KMS-11 (cell line): Measurements from ENCODE around the gene CAVIN1.

Experiments used
- H2AFZ ChIP-seq: fragments of 200-600 bp; sonication (generic); 2 replicates; pipeline ENCODE4 v1.6.1; 2016; ENCODE audit warnings: antibody characterized with exemption, mixed run types, low read depth
- H3K27ac ChIP-seq: fragments of 200-600 bp; sonication (generic); 2 replicates; pipeline ENCODE4 v1.6.1; 2016; ENCODE audit warnings: mild to moderate bottlenecking, mixed run types
- H3K27me3 ChIP-seq: fragments of 200-600 bp; sonication (generic); 2 replicates; pipeline ENCODE4 v1.6.1; 2017; ENCODE audit warnings: mild to moderate bottlenecking, low read depth, mixed run types, moderate library complexity; ENCODE audit not compliant: insufficient read depth
- H3K36me3 ChIP-seq: fragments of 200-600 bp; sonication (generic); 2 replicates; pipeline ENCODE4 v1.6.1; 2017; ENCODE audit warnings: mild to moderate bottlenecking, mixed run types; ENCODE audit not compliant: insufficient read depth
- H3K4me1 ChIP-seq: fragments of 200-600 bp; sonication (generic); 2 replicates; pipeline ENCODE4 v1.6.1; 2016; ENCODE audit warnings: mild to moderate bottlenecking, low read depth, mixed run types; ENCODE audit not compliant: poor library complexity, severe bottlenecking
- H3K4me2 ChIP-seq: fragments of 200-600 bp; sonication (generic); 2 replicates; pipeline ENCODE4 v1.7.0; 2016; ENCODE audit warnings: mild to moderate bottlenecking, mixed run types
- H3K4me3 ChIP-seq: fragments of 200-600 bp; sonication (generic); IDR thresholded peaks from 2 replicates; pipeline ENCODE4 v1.6.1; 2017; ENCODE audit warnings: low read depth, low read length, mixed read lengths; ENCODE audit not compliant: insufficient read depth
- H3K79me2 ChIP-seq: fragments of 200-600 bp; sonication (generic); 2 replicates; pipeline ENCODE4 v1.6.1; 2016; ENCODE audit warnings: low read depth, mixed run types; ENCODE audit not compliant: insufficient read depth
- H3K9ac ChIP-seq: fragments of 200-600 bp; sonication (generic); 2 replicates; pipeline ENCODE4 v1.6.1; 2016; ENCODE audit warnings: mild to moderate bottlenecking, mixed run types
- H4K20me1 ChIP-seq: fragments of 200-600 bp; sonication (generic); 2 replicates; pipeline ENCODE4 v1.6.1; 2016; ENCODE audit warnings: mild to moderate bottlenecking, mixed run types; ENCODE audit not compliant: insufficient read depth
- TF ChIP-seq, protein P1 (sequence below): fragments of 200-600 bp; sonication (generic); conservative IDR thresholded peaks from 2 replicates; pipeline ENCODE4 v1.6.1; 2017; ENCODE audit warnings: low read depth, mild to moderate bottlenecking, antibody characterized with exemption, low read length, moderate library complexity, mixed read lengths

Gene CAVIN1

GRCh38 chr17:42408061-42408460 is 15.0 kb downstream of the CAVIN1 start:
- TF ChIP-seq, protein P1, sequence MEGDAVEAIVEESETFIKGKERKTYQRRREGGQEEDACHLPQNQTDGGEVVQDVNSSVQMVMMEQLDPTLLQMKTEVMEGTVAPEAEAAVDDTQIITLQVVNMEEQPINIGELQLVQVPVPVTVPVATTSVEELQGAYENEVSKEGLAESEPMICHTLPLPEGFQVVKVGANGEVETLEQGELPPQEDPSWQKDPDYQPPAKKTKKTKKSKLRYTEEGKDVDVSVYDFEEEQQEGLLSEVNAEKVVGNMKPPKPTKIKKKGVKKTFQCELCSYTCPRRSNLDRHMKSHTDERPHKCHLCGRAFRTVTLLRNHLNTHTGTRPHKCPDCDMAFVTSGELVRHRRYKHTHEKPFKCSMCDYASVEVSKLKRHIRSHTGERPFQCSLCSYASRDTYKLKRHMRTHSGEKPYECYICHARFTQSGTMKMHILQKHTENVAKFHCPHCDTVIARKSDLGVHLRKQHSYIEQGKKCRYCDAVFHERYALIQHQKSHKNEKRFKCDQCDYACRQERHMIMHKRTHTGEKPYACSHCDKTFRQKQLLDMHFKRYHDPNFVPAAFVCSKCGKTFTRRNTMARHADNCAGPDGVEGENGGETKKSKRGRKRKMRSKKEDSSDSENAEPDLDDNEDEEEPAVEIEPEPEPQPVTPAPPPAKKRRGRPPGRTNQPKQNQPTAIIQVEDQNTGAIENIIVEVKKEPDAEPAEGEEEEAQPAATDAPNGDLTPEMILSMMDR: no peak
- H3K36me3 ChIP-seq: no peaks in the 10 kb centered on the region
- no peaks in the 10 kb centered on the region for H3K79me2 ChIP-seq
- no peak overlapping the region for H3K4me2 ChIP-seq
- H3K9ac ChIP-seq: no peak overlapping the region
- no peaks in the 10 kb centered on the region for H3K27me3 ChIP-seq
- no peak overlapping the region for H3K27ac ChIP-seq
- H3K4me1 ChIP-seq: peaks cover 7% of the 10 kb centered on the region
- no peak overlapping the region for H3K4me3 ChIP-seq
- no peak overlapping the region for H2AFZ ChIP-seq
- H4K20me1 ChIP-seq: no peaks in the 10 kb centered on the region

DNA sequence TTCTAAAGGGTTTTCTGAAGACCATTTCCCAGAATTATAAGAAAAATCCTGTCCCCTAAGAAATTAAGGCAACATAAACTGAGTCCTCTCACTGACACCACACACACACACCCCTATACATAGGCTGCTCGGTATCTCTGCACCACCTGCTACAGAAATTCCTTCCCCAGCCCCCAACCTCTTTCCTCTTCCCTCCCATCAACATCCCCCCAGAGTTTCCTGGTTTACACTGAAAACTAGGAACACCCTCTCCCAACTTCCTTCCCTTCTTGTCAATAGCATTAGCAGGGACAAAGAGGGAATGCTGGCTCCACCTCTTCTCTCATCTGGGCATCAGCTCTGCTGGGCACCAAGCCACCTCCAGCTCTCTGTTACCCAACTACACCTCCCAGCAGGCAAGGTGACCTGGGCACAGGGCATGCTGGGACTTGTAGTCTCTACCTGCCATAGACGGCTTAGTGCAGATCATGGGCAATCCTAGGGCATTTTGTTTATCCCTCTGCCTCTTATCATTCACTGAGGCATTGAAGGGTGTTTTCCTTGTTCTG is 15.7 kb downstream of the CAVIN1 start:
- Histone ChIP-seq H3K36me3 (no peaks in the 10 kb centered on the region), H4K20me1 (no peaks in the 10 kb centered on the region), H3K9ac (no peak overlapping the region), H3K4me2 (no peak overlapping the region), H3K79me2 (no peaks in the 10 kb centered on the region), H3K4me1 (peaks cover 7% of the 10 kb centered on the region), H3K27me3 (no peaks in the 10 kb centered on the region), H2AFZ (0 out of 2 replicates have a peak overlapping the region, but pooled peaks have one; percentile 1), H3K4me3 (no peak overlapping the region), H3K27ac (no peak overlapping the region)
- TF ChIP-seq, protein P1: no peak

- Histone ChIP-seq H2AFZ (no peak overlapping the region), H3K4me3 (no peak overlapping the region), H3K27me3 (no peaks in the 10 kb centered on the region), H3K79me2 (no peaks in the 10 kb centered on the region), H3K9ac (no peak overlapping the region), H3K36me3 (no peaks in the 10 kb centered on the region), H3K4me2 (no peak overlapping the region; the same call in 1 of the 2 replicates), H3K4me1 (peaks cover 7% of the 10 kb centered on the region), H4K20me1 (no peaks in the 10 kb centered on the region), H3K27ac (no peak overlapping the region)
- TF ChIP-seq, protein P1: no peak
These were observed 16.3 kb downstream of the CAVIN1 start for GRCh38 chr17:42406615-42407288.

DNA sequence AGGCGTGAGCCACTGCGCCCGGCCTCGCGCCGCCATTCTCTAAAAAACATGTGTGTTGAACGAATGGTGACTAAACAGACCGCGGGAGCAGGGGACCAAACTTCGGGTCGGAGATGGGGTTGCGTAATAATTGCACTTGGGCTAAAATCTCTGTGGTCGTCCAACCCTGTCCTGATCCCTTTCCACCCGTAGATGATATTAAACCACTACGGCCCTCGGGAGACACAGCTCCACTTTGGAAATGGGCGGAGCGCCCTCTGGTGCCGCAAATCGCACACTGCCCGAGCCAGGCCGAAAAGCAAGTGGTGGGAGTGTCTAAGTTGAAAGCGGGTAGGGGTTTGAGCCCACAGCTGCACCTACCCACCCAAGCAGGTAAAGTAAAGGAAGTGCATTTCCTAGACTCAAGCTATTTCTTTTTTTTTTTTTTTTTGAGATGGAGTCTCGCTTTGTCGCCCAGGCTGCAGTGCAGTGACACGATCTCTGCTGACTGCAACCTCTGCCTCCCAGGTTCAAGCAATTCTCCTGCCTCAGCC is 17.0 kb downstream of the CAVIN1 start:
- Histone ChIP-seq H3K79me2 (no peaks in the 10 kb centered on the region), H3K4me2 (no peak overlapping the region; the same call in 1 of the 2 replicates), H3K27me3 (no peaks in the 10 kb centered on the region), H2AFZ (no peak overlapping the region), H3K4me3 (no peak overlapping the region), H3K36me3 (no peaks in the 10 kb centered on the region), H3K9ac (no peak overlapping the region), H4K20me1 (no peaks in the 10 kb centered on the region), H3K27ac (no peak overlapping the region), H3K4me1 (peaks cover 7% of the 10 kb centered on the region)
- TF ChIP-seq, protein P1: peak; percentile 91
